PFSK-1 (cell line): ENCODE results near the gene FMC1.

ENCODE experiments used
- FOXP2 ChIP-seq: optimal IDR thresholded peaks from 2 replicates; pipeline ENCODE3; 2011; ENCODE audit warnings: borderline replicate concordance, control low read depth, inconsistent platforms; ENCODE audit not compliant: insufficient read depth; ENCODE audit errors: extremely low read length, extremely low read depth
- POLR2AphosphoS5 ChIP-seq: IDR thresholded peaks from 2 replicates; pipeline ENCODE4 v1.6.1; 2012; ENCODE audit warnings: low read depth, mild to moderate bottlenecking, control low read depth, low read length, moderate library complexity
- SIN3A ChIP-seq: IDR thresholded peaks from 2 replicates; pipeline ENCODE4 v1.6.1; 2012; ENCODE audit warnings: mild to moderate bottlenecking, low read length, moderate library complexity, borderline replicate concordance; ENCODE audit not compliant: insufficient read depth
- TAF1 ChIP-seq: IDR thresholded peaks from 2 replicates; pipeline ENCODE4 v1.6.1; 2012; ENCODE audit warnings: low read length, control low read depth, borderline replicate concordance; ENCODE audit not compliant: insufficient read depth
- TF ChIP-seq, protein P1 (sequence below), 2 experiments: IDR thresholded peaks; 2 replicates each; pipeline versions ENCODE4 v1.6.1 to v1.8.0; 2011 to 2012; ENCODE audit warnings: low read depth in 2 of 2, low read length in 2 of 2, control low read depth in 1 of 2, inconsistent platforms in 1 of 2, mild to moderate bottlenecking in 1 of 2, moderate library complexity in 1 of 2; ENCODE audit not compliant: insufficient read depth in 1 of 2

Gene FMC1

DNA sequence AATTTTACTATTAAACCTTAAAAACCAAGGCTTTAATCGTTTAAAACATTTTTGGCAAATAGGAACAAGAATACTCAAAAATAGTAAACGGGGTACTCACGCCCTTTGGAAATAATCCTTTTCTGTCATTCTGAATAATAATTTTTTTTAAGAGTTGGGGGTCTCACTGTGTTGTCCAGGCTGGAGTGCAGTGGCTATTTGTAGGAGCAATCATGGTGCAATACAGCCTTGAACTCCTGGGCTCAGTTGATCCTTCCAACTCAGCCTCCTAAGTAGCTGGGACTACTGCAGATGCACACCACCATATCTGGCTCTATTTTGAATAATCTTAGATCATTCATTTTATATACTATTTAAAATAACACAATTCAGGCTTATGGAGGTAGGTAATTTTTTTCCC, 43.5 kb downstream of the FMC1 start:
- TF ChIP-seq, protein P1, sequence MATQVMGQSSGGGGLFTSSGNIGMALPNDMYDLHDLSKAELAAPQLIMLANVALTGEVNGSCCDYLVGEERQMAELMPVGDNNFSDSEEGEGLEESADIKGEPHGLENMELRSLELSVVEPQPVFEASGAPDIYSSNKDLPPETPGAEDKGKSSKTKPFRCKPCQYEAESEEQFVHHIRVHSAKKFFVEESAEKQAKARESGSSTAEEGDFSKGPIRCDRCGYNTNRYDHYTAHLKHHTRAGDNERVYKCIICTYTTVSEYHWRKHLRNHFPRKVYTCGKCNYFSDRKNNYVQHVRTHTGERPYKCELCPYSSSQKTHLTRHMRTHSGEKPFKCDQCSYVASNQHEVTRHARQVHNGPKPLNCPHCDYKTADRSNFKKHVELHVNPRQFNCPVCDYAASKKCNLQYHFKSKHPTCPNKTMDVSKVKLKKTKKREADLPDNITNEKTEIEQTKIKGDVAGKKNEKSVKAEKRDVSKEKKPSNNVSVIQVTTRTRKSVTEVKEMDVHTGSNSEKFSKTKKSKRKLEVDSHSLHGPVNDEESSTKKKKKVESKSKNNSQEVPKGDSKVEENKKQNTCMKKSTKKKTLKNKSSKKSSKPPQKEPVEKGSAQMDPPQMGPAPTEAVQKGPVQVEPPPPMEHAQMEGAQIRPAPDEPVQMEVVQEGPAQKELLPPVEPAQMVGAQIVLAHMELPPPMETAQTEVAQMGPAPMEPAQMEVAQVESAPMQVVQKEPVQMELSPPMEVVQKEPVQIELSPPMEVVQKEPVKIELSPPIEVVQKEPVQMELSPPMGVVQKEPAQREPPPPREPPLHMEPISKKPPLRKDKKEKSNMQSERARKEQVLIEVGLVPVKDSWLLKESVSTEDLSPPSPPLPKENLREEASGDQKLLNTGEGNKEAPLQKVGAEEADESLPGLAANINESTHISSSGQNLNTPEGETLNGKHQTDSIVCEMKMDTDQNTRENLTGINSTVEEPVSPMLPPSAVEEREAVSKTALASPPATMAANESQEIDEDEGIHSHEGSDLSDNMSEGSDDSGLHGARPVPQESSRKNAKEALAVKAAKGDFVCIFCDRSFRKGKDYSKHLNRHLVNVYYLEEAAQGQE (IDR thresholded peaks at IDR 0.05; ENCODE audit: insufficient read depth in 1 of 2, low read depth in 2 of 2, low read length in 2 of 2), result no peak
- TF ChIP-seq TAF1 (no peak), SIN3A (no peak), FOXP2 (no peak), POLR2AphosphoS5 (no peak)

GRCh38 chr7:139387594-139387993, 46.5 kb downstream of the FMC1 start:
- TF ChIP-seq FOXP2, result no peak
- TF ChIP-seq POLR2AphosphoS5, result no peak
- no peak for TF ChIP-seq TAF1
- TF ChIP-seq SIN3A, result no peak
- TF ChIP-seq, protein P1 (IDR thresholded peaks at IDR 0.05; ENCODE audit: insufficient read depth in 1 of 2, low read depth in 2 of 2, low read length in 2 of 2), result no peak

DNA sequence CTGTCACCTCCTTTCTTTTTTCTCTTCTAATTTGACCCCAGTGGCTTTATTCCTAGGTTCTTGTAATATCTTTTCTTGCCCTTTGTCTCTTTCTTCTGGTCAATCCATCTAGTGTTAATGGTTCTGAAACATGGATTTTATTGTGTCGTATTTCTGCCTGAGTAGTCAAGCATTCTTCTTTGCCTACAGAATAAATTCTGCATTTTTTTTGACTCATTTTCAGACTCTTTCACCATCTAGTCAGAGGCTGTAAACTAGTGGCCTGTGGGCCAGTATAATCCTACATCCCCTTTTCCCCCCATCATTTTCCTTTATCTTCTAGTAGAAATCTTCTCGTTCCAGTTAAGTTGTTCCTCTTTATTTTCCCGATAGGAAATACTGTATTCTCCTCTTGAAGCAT, 48.0 kb downstream of the FMC1 start:
- TF ChIP-seq POLR2AphosphoS5 (no peak), FOXP2 (no peak), TAF1 (no peak), SIN3A (no peak)
- TF ChIP-seq, protein P1 (IDR thresholded peaks at IDR 0.05; ENCODE audit: insufficient read depth in 1 of 2, low read depth in 2 of 2, low read length in 2 of 2), result no peak

DNA sequence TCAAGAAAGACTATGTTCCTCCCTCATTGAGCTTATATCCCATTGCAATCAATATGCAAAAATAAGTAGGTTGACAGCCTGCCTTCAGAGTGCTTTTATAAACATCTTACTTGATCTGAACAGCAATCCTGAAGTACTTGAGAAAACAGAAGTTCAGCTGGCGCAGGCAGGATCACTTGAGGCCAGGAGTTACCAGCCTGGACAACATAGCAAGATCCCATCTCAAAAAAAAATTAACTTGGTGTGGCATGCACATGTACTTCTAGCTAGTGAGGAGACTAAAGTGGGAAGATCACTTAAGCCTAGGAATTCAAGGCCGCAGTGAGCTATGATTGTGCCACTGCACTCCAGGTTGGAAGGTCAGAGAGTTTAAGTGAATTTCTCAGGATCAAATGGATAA, 48.6 kb downstream of the FMC1 start:
- no peak for TF ChIP-seq TAF1

DNA sequence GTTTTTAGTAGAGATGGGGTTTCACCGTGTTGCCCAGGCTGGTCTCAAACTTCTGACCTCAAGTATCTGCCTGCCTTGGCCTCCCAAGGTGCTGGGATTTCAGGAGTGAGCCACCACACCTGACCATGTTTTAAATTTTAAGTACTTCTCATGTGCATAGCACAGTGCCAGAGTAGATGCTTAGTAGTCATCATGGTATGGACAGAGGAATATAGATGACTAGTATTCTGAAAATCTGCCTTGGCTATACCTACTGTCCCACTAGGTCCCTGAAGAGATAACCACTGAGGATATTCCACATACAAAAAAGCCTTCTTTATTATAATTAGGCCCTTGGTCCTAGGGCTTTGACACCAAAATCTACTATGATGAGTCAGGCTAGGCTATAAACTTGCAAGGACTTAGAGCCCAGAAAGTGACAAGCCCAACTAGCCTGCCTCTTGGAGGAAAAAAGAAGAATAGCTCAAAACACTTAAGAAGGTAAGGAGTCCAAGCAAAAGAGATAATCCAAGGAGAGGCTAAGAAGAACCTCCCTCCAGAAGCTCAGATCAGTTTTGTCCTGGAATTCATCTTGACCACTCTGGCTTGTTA, 52.6 kb downstream of the FMC1 start:
- TF ChIP-seq POLR2AphosphoS5, result no peak
- TF ChIP-seq, protein P1 (IDR thresholded peaks at IDR 0.05; ENCODE audit: insufficient read depth in 1 of 2, low read depth in 2 of 2, low read length in 2 of 2), result no peak
- TF ChIP-seq TAF1, result no peak
- TF ChIP-seq FOXP2, result no peak
- no peak for TF ChIP-seq SIN3A
